Measurements from ENCODE around the gene KRT5.
"Not testable (repeated sequence)": the region's sequence is repeated elsewhere in the genome, so short reads cannot be mapped to it uniquely, and the experiment has no call there.

KRT5 gene

DNA sequence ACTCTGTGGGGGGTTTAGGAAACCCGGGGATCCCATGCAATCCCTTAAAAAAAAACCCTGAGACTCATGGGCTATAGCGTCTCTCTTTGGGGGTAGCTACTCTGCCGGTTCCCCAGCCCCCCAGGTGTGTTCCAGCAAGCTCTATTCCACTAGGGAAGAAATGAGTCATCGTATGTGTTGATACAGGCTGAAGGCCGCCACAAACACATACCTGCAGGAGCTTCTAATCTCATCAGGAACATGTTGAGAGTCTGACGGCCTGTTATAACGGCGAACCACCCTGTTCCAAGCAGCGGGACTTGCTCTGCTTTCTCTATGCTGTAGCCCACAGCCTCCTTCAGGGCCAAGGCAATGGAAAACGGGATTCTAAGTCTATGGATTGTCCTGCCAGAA is 977 bp upstream of the KRT5 start:
- no peak for DNase-seq (ENCODE audit: low read depth in 3 of 3)

DNA sequence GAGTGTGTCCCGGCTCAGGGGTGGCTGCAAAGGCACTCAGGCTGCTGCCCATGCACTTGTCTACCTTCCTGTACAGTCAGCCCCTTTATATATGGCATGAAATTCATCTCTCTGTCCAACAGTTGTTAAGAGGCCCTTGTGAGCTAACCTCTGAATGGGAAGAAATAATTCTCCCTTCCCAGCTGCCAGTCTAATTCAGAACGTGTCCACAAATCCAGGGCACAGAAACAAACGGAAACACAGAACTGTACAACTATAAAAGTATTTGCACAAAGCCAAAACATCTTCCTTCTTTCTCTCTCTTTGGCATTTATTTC is 849 bp downstream of the KRT5 start:
- no peak for DNase-seq (ENCODE audit: low read depth in 3 of 3)

DNA sequence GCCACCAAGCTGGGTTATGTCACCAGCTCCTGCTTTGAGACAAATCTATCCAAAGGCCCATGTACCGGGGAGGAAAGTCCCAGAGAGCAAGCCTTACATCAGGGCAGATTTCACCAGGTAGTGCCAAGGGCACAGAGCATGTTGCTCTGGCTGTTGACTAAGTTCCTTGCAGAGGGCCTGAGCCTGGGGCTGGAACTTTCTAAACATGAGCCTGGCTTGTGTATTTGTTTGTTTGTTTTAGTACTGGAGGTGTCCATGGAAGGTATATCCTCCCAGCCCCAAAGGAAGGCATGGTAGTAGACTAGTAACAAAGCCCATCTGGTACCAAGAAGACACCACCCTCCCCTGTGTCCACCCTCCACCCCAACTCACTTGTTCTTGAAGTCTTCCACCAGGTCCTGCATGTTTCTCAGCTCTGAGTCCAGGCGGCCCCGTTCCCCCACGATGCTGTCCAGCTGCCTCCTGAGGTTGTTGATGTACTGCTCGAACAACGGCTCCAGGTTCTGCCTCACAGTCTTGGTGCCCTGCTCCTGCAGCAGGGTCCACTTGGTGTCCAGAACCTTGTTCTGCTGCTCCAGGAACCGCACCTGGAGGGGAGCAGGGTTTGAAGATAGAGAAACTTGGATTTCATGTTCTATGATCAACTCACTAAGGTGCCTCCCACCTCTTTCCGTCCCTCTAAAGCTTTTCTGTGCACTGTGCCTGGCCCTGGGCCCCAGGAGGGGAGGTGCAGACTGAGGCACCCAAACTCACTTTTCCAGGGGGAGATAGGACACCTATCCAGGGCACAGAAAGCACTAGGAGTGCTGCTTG is 1.4 kb downstream of the KRT5 start:
- DNase-seq (ENCODE audit: low read depth in 3 of 3): no peak

DNA sequence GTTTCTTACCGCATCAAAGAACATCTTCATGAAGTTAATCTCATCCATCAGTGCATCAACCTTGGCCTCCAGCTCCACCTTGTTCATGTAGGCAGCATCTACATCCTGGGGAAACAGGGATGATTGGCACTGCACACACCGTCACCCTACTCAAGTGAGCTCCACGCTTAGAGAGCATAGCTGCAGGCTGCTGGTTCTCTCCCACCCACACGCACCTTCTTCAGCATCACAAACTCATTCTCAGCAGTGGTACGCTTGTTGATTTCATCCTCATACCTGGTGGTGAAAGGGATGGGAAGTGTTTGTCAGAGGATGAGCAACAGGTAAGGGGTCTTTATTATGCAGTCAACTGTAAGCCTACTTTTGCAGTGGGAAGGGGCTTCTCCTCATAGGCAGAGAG is 2.3 kb downstream of the KRT5 start:
- DNase-seq (ENCODE audit: low read depth in 3 of 3): no peak

DNA sequence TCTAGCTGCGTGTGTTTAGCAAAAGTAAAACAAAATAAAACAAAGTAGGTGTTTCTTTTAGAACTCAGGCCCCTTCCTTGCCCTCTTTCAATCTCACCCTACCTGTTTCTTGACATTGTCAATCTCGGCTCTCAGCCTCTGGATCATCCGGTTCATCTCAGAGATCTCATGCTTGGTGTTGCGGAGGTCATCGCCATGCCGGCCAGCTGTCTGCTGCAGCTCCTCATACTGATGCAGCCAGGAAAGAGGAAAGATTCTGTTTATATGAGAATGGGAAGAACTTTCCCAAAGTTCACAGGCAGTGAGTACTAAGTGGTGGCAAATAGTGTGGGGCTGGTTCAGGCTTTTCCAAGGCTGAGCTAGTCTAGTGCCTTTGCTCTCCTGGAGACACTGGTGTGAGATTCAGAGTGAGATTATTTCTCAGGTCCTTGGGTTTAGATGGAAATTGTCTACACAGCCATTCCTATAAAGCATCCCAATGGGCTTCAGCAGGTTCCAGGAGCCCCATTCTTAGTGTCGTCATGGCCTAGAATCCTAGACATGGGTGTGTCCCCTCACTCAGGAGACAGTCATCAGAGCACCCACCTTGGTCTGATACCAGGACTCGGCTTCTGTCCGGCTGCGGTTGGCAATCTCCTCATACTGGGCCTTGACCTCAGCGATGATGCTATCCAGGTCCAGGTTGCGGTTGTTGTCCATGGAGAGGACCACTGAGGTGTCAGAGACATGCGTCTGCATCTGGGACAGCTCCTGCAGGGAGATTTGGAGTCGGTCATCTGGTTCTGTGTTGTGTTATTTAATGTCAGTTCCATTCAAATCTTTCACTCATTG is 3.0 kb downstream of the KRT5 start:
- no peak for DNase-seq (ENCODE audit: low read depth in 3 of 3)

DNA sequence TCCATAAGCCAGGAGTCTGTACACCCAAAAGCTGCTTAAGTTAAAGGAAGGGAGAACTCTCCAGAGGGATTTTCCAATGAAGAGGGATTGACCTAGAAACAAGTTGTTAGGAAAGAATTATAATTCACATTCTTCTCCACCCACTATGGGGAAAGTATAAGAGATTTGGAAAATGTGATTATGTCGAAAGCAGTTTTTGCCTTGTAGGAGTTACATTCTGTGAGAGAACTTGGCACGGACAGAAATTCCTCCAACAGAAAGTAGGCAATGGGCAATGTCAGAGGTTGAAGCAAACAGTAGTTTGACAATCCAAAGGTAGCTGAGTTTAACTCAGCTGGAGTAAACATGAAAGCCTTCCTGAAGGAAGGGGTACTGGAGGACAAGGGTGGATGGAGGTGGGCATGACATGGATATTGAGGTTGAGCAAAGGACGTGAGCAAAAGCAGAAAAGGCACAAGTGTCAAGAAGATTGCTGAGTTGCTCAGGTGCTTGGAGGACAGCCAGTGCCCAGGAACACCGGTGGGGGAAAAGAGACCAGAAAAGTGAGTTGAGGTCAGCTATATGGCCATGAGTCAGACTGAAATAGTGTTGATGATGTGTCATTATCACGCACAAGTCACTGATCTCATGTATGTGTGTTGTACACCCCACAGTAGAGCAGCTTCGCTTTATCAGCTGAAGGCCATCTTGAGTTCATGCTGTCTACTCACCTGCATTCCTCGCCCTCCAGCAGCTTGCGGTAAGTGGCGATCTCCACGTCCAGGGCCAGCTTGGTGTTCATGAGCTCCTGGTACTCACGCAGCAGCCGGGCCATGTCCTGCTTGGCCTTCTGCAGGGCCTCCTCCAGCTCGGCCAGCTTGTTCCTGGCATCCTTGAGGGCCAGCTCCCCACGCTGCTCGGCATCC is 4.0 kb downstream of the KRT5 start:
- no peak for DNase-seq (ENCODE audit: low read depth in 3 of 3)

DNA sequence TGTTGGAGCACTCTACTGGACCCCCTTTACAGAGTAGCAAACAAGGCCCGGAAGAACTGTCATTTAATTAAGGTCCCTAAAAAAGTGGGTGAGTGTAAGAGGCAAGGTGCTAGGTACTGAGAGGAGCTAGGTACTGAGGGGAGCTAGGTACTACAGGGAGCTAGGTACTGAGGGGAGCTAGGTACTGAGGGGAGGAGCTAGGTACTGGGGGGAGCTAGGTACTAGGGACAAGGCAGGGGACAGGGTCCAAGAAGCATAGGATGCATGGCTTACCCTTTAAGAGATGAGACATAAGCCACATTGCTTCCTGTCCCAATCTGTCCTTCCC is 4.9 kb downstream of the KRT5 start:
- no peak for DNase-seq (ENCODE audit: low read depth in 3 of 3)

DNA sequence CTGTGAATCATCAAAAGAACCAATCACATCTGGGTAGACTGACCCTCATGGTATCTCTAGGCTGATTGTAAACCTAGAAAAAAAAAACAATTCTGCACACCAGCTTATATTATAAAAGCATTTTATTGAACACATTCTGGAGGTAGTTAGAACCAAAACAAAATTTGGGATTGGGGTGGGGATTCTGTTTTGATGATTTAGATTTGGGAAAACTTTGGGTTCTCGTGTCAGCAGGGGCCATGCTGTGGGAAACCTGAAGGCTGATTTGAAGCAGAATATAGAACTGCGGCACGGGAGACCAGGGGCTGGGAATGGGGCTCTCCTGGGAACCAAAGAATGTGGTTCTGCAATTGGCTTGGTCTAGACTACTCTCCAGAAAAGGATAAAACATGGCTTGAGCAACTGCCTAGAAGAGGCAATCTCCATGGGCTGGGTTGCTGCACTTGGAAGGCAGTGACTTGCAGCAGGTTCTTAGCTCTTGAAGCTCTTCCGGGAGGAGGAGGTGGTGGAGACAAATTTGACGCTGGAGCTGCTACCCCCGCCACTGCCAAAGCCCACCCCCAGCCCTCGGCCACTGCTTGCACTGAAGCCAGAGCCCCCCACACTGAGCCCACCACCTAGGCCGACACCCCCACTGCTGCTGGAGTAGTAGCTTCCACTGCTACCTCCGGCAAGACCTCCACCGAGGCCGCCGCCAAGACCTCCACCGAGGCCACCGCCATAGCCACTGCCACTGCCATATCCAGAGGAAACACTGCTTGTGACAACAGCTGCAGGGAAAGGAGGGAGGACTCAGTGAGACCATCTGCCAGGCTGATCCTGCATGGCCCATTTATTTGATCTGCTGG is 5.5 kb downstream of the KRT5 start:
- DNase-seq (ENCODE audit: low read depth in 3 of 3): no peak

DNA sequence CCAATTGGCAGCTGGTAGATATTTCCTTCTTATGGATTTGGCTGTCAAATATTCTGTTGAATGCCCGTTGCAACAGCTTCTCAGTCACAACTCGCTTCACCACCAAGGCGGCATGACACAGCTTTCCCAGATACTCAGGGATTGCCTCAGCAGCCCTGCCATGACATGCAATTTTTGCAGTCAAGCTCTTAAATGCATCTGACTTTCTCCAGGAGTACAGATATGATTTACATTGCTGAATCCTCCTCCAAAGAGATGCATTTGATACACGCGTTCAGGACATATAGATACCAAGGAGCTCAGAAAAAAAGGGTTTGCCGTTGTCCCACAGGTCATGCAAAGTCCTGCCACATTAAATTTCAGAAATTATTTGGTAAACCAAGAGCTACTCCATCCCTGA is 6.5 kb downstream of the KRT5 start:
- no peak for DNase-seq (ENCODE audit: low read depth in 3 of 3)

DNA sequence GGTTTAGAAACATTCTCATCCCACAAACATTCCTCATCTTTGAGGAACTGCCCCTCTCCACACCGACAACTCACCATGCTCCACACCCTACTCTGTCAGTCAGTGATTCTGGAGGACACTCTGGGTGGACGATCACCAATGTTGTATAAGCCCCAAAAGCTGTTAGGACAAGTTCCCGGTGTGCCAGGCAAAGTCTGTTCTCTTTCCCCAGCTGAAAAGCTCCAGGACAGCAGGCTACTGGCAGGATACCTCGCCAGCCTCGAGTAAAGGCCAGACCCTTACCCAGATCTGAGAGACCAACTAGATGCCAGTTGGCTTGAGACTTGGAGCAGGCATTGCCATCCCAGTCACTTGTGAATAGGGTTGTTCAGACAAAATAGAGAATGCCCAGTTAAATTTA is 12.0 kb downstream of the KRT5 start:
- DNase-seq (ENCODE audit: low read depth in 3 of 3): no peak

DNA sequence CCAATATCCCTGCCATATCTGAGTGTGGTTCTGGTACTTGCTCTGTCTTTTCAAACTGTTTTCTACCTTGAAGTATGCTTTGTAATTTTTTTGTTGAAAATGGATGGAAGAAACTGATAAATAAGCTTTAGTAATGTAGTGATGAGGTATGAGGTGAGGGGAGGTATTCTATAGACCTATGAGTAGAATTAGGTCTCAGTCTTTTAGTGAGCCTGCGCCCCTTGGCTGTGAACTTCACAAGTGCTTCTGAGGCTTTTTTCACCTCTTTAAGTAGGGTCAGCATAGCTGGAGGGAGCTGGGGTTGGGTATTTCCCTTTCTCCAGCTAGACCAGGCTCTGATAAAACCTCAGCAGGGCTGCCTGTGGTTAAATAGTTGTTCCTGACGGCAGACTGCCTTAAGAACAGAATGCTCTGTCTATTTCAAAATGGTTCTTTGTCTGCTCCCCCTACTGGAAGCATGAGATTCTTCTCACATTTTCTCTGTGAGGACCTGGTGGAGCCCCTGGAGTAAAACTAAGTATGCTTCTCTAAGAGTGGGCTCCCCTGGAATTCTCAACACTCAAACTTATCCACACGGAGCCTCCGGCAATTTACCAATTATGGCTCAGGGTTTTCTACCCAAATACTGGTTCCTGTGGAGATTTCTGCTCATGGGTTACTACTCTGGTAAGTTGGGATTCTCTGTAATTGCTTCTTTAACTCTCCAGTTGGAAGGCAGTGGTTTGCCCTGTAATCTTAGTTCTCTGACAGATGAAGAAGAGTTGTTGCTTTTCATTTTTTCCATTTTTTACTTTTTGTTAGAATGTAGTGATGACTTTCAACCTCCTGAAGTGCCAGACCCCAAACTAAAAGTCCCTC is 13.1 kb downstream of the KRT5 start:
- DNase-seq (ENCODE audit: low read depth in 3 of 3): no peak

DNA sequence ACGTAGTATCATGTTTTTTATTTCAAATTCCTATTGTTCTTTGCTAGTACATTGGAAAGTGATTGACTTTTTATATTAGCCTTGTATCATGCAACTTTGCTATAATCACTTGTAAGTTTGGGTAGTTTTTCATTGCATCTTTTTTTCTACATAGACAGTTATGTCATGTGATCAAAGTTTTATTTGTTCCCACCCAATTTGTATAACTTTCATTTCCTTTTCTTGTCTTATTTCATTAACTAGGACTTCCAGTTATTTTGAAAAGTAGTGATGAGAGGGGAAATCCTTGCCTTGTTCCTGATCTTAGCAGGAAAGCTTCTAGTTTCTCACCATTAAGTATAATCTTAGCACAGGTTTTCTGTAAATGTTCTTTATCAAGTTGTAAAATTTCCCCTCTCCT is 17.3 kb downstream of the KRT5 start:
- DNase-seq (ENCODE audit: low read depth in 3 of 3): no peak

DNA sequence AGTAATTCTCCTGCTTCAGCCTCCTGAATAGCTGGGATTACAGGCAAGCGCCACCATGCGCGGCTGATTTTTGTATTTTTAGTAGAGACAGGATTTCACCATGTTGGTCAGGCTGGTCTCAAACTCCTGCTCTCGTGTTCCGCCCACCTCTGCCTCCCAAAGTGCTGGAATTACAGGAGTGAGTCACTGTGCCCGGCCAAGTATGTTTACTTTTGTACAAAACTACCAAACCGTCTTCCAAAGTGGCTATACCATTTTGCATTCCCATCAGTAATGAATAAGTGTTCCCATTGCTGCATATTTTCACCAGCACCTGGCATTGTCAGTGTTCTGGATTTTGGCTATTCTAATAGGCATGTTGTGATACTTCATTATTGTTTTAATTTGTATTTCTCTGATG is 18.7 kb downstream of the KRT5 start:
- DNase-seq (ENCODE audit: low read depth in 3 of 3): no peak

DNA sequence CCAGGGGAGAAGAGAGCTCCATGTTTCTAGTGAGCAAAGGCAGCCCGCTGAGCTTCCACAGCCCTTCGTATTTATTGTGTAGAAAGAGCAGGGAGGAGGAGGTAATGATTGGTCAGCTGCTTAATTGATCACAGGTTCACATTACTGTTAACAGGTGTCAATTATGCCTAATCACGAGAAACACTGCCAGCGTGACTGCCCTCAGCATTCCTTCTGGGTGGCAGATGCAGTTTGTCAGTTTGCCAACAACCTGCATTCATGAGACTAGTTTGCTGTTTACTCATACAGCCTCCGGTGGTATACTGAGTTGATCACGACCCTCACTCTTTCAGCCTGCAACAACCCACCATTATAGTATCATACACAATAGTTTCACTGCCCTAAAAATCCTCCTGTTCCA is 19.6 kb downstream of the KRT5 start:
- DNase-seq (ENCODE audit: low read depth in 3 of 3): not testable (repeated sequence)

DNA sequence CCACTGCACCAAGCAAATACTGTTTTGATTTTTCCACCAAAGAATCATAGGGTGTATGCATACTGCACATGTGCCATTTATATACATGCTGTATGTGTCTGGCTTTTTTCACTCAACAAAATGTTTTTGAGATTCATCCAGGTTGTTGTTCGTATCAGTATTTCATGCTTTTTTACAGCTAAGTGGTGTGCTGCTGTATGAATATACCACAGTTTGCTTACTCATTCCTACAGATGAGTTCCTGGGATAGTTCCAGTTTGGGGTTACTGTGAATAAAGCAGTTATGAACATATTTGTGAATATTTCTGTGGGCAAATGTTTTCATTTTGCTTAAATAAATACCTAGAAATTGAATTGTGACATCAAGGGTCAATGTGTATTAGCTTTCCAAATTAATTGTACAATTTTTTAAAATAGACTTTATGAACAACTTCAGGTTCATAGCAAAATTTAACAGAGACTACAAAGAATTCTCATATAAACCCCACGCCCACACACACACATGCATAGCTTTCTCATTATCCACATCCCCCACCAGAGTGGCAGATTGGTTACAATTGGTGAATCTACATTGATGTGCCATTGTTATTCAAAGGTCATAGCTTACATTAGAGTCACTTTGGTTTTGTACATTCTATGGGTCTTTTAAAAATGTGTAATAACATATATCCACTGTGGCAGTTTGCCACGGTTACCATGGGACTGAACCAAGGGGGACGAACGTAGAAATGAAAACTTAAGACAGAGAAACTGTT is 20.2 kb downstream of the KRT5 start:
- DNase-seq (ENCODE audit: low read depth in 3 of 3): no peak

DNA sequence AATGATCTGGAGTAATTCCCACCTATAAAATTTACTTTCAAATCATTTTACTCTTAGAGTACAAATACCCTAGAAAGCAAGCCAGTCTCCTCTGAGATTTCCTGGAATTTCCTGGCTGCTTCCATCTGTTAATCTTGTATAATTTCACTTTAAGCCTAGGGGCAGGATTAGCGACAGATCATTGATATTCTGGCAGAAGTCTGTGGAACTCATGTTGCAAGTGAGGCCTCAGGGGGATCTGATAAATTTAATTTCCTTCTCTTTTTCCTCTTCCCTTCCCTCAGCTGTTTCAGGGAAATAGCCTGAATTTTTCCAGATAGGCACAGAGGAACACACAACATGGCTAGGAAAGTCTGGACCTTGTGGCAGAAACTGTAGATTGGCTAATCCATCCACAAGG is 21.2 kb downstream of the KRT5 start:
- no peak for DNase-seq (ENCODE audit: low read depth in 3 of 3)

DNA sequence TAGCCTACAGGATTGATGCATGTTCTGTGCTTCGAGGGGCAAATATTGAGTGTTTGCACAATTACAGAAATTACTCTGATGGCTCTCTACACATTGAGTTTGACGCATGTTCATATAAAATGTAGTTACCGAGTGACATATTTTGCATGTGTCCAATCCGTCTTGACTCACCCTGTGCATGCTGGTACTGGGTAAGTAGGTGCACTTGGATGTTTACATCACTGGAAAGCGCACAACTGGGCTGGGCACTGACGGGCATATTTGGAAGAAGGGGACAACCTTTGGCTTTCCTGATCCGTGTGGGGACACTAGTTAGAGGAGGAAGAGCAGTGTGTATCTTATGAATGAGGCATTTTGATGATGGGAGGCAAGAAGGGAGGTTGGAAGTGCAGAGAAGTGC is 22.2 kb downstream of the KRT5 start:
- no peak for DNase-seq (ENCODE audit: low read depth in 3 of 3)

DNA sequence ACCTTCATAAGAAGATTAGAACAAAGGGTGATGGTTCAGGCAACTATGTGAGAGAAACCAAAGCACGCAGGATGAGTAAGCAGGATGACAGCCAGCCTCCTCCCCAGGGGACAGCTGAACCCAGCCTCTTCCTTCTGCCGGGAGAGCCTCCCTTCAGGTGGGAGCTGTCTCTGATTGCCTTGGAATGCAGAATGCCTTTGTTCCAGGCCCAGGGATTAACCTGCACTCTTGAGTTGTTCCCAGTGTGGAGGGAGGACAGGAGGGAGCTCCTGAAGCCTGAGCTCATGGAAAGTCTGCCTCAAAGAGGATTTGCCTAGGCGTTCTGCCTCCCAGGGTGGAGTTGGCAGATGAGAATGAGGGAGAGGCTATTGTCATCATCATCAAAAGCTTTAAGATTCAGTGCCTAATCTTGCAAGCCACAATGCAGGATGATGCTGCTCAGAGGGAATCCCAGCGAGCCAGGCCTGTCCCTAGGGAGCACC is 23.6 kb downstream of the KRT5 start:
- DNase-seq (ENCODE audit: low read depth in 3 of 3): no peak

DNA sequence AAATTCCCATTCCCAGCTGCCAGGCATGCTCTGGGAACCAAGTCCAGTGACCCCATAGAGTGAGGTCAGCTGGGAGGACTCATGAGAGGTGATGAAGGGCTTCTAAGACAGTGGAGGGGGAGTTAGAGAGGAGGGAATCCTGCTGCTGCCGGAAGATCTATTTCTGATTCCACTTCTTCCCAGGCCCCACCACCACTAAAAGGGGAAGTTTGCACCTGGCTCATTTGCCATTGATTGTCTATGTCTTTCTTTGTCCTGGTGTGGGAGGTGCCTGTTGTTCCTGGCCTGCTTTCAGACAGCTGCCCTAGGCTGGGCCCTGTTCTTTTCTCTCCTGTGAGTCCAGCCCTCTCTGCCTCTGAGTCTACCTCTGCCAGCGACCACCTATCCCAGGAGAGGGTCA is 24.1 kb downstream of the KRT5 start:
- DNase-seq (ENCODE audit: low read depth in 3 of 3): no peak

DNA sequence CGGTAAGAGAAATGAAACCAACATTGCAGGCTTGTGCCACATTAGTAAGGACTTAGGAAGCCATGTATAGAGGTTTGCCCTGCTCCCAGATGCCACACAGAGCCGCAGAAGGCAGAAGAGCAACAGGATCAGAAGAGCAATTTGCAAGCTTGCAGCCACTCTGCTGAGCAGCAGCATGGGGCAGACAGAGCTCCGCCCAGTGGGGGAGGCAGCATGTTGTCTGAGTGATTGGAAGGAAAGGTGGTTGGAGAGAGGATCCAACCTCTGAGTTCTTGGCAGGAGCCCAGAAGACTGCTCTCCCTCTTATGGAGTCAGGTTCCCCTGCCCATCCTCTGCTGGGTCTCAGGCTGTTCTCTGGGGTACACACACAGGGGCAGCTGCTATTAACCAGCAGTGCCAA is 24.8 kb downstream of the KRT5 start:
- no peak for DNase-seq (ENCODE audit: low read depth in 3 of 3)
